Thoracic aorta (tissue), 2 donors: Measurements from ENCODE around the gene OR52B6. TPM values are rescaled to one million over a fixed set of nuclear protein-coding genes. Genes with fewer than 3 reads are reported as not detected.
A peak's percentile ranks its signal among the peaks of the same experiment; 100 is the strongest.

Experiments used
- ATAC-seq: fragments of 150-250 bp; one replicate; pipeline ENCODE4 v1.8.0; 2017; ENCODE audit warnings: low read depth; ENCODE audit not compliant: insufficient number of reproducible peaks, low FRiP score
- DNase-seq: peaks from one replicate; pipeline ENCODE4 v3.0.0-alpha.2; 2020; ENCODE audit warnings: low spot score
- H3K27ac ChIP-seq, 2 donors: fragments of 200-600 bp; sonication (generic); 1 replicate in 1 of 2; 2 replicates in 1 of 2; pipeline ENCODE4 v1.5.1; 2016; ENCODE audit warnings: mild to moderate bottlenecking in 2 of 2, moderate library complexity in 2 of 2
- H3K27me3 ChIP-seq: fragments of 200-600 bp; sonication (generic); replicated peaks from 2 replicates; pipeline ENCODE4 v1.6.0; 2016; ENCODE audit warnings: mild to moderate bottlenecking; ENCODE audit not compliant: insufficient read depth
- H3K36me3 ChIP-seq: fragments of 200-600 bp; sonication (generic); one replicate; pipeline ENCODE4 v1.5.1; 2016
- H3K4me1 ChIP-seq, 2 donors: fragments of 200-600 bp; sonication (generic); 1 replicate in 1 of 2; 2 replicates in 1 of 2; pipeline versions ENCODE4 v1.5.1 to v1.6.0; 2016; ENCODE audit warnings: low read depth in 2 of 2, mild to moderate bottlenecking in 1 of 2; ENCODE audit not compliant: control insufficient read depth in 1 of 2
- H3K4me3 ChIP-seq: fragments of 200-600 bp; sonication (generic); 2 replicates; pipeline ENCODE4 v1.5.1; 2016; ENCODE audit warnings: mild to moderate bottlenecking
- H3K9me3 ChIP-seq: fragments of 200-600 bp; sonication (generic); 2 replicates; pipeline ENCODE4 v1.5.1; 2016
- total RNA-seq, 2 donors: library from RNA; depleted of rRNA; stranded (reverse); fragments of >200 nt; gene quantifications; one replicate each; pipeline versions ENCODE4 v1.1.0 to v1.2.3, GENCODE V29; 2016
- TF ChIP-seq, protein P1 (sequence below): fragments of 200-600 bp; sonication (generic); IDR thresholded peaks from one replicate; pipeline ENCODE4 v1.5.1; 2019; ENCODE audit warnings: antibody characterized with exemption

OR52B6 gene
- total RNA-seq, 2 donors from 2014 or later = not detected

DNA sequence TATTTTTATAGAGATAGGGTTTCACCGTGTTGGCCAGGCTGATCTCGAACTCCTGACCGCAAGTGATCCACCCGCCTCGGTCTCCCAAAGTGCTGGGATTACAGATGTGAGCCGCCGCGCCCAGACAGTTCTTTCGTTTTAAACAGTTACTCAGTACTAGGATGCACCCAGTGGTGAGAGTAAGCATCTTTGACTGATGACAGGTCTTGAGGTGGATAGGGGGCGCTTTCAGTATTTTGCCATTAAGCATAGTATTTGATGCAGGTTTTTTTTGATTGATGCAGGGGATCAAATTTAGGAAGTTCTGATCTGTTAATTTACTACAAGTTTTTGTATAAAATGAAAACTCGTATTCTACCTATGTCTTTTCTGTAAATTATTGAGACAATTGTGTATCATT lies 30.9 kb downstream of the OR52B6 start:
- TF ChIP-seq, protein P1, sequence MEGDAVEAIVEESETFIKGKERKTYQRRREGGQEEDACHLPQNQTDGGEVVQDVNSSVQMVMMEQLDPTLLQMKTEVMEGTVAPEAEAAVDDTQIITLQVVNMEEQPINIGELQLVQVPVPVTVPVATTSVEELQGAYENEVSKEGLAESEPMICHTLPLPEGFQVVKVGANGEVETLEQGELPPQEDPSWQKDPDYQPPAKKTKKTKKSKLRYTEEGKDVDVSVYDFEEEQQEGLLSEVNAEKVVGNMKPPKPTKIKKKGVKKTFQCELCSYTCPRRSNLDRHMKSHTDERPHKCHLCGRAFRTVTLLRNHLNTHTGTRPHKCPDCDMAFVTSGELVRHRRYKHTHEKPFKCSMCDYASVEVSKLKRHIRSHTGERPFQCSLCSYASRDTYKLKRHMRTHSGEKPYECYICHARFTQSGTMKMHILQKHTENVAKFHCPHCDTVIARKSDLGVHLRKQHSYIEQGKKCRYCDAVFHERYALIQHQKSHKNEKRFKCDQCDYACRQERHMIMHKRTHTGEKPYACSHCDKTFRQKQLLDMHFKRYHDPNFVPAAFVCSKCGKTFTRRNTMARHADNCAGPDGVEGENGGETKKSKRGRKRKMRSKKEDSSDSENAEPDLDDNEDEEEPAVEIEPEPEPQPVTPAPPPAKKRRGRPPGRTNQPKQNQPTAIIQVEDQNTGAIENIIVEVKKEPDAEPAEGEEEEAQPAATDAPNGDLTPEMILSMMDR = no peak
- no peaks in the 10 kb centered on the region for H3K9me3 ChIP-seq

GRCh38 chr11:5618807-5619206 lies 38.1 kb downstream of the OR52B6 start:
- TF ChIP-seq, protein P1 = no peak
- Histone ChIP-seq H3K27me3 (no peaks in the 10 kb centered on the region), H3K4me3 (no peak overlapping the region), H3K4me1 (peaks cover 15 to 20% of the 10 kb centered on the region in 2 donors), H3K36me3 (no peaks in the 10 kb centered on the region), H3K9me3 (no peaks in the 10 kb centered on the region), H3K27ac (no peak overlapping the region)
- no peak for ATAC-seq
- no peak for DNase-seq

More for the DNA sequence above, 30.9 kb downstream of the OR52B6 start:
- ATAC-seq (no peak), DNase-seq (no peak)
- H3K4me1 ChIP-seq = no peaks in the 10 kb centered on the region
- H3K4me3 ChIP-seq = no peak overlapping the region
- H3K27ac ChIP-seq = no peak overlapping the region
- no peaks in the 10 kb centered on the region for H3K27me3 ChIP-seq
- no peaks in the 10 kb centered on the region for H3K36me3 ChIP-seq

- H3K4me3 ChIP-seq = peak overlapping the region; percentile 10
- H3K4me1 ChIP-seq = peaks cover 24 to 34% of the 10 kb centered on the region in 2 donors
- no peaks in the 10 kb centered on the region for H3K36me3 ChIP-seq
- DNase-seq (no peak), ATAC-seq (peak; percentile 68)
- no peaks in the 10 kb centered on the region for H3K27me3 ChIP-seq
- TF ChIP-seq, protein P1 = no peak
- peak overlapping the region; percentile 51 to 59 for H3K27ac ChIP-seq
- H3K9me3 ChIP-seq = no peaks in the 10 kb centered on the region
Measured at GRCh38 chr11:5620651-5621521, 40.2 kb downstream of the OR52B6 start.

DNA sequence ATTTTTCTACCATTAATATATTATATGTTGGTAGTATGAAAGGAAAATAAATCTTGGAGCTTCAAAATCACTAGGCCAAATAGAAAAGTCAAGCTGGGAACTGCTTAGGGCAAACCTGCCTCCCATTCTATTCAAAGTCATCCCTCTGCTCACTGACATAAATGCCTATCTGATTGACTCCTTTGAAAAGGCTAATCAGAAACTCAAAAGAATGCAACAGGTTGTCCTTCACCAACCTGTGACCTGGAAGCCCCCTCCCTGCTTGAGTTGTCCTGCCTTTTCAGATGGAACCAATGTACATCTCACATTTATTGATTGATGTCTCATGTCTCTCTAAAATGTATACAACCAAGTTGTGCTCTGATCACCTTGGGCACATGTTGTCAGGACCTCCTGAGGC lies 40.9 kb downstream of the OR52B6 start:
- Histone ChIP-seq H3K27me3 (no peaks in the 10 kb centered on the region), H3K9me3 (no peaks in the 10 kb centered on the region), H3K36me3 (no peaks in the 10 kb centered on the region), H3K27ac (peak overlapping the region; percentile 51 to 59), H3K4me3 (no peak overlapping the region), H3K4me1 (peaks cover 28 to 37% of the 10 kb centered on the region in 2 donors)
- ATAC-seq (no peak), DNase-seq (no peak)
- TF ChIP-seq, protein P1 = no peak

DNA sequence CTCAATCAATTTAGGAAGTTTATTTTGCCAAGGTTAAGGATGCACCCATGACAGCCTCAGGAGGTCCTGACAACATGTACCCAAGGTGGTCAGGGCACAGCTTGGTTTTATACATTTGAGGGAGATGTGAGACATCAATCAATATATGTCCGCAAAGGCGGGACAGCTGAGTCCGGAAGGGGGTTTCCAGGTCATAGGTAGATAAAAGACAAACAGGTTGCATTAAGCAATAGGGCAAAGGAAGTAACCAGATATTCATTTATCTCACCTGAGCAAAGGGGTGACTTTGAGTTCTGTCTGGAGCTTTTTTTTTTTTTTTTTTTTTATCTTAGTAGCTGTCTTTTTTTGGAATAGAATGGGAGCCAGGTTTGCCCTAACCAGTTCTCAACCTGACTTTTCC lies 42.1 kb downstream of the OR52B6 start:
- Histone ChIP-seq H3K4me3 (no peak overlapping the region), H3K4me1 (peaks cover 28 to 37% of the 10 kb centered on the region in 2 donors), H3K27me3 (no peaks in the 10 kb centered on the region), H3K9me3 (no peaks in the 10 kb centered on the region), H3K36me3 (no peaks in the 10 kb centered on the region), H3K27ac (no peak overlapping the region)
- TF ChIP-seq, protein P1 = no peak
- no peak for DNase-seq
- ATAC-seq = no peak
